Measurements from ENCODE around the gene MELTF. TPM values are rescaled to one million over a fixed set of nuclear protein-coding genes. Genes with fewer than 3 reads are reported as not detected.
A peak's percentile ranks its signal among the peaks of the same experiment; 100 is the strongest.

The MELTF gene
- total and polyA plus RNA-seq, 9 of the 15 experiments (the other 6 are each of a cell fraction or from before 2014, with no cell fraction given), result 0.35 to 10.5 (median 4.5) TPM

GRCh38 chr3:197026481-197026866 is 3.1 kb downstream of the MELTF start (continued):
- no peak for TF ChIP-seq POLR2H (tag; IDR thresholded peaks at IDR 0.05; ENCODE audit: low read depth)
- TF ChIP-seq, protein P1, sequence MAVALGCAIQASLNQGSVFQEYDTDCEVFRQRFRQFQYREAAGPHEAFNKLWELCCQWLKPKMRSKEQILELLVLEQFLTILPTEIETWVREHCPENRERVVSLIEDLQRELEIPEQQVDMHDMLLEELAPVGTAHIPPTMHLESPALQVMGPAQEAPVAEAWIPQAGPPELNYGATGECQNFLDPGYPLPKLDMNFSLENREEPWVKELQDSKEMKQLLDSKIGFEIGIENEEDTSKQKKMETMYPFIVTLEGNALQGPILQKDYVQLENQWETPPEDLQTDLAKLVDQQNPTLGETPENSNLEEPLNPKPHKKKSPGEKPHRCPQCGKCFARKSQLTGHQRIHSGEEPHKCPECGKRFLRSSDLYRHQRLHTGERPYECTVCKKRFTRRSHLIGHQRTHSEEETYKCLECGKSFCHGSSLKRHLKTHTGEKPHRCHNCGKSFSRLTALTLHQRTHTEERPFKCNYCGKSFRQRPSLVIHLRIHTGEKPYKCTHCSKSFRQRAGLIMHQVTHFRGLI (CRISPR knock-in tag; IDR thresholded peaks at IDR 0.05), result no peak
- TF ChIP-seq NEUROD1 (IDR thresholded peaks at IDR 0.05; ENCODE audit: borderline replicate concordance, low read depth, low read length, partially characterized antibody), result no peak
- TF ChIP-seq NFYB (IDR thresholded peaks at IDR 0.05; ENCODE audit: extremely low read depth, insufficient read length), result no peak
- TF ChIP-seq DIDO1 (tag; IDR thresholded peaks at IDR 0.05; ENCODE audit: low read depth), result no peak

DNA sequence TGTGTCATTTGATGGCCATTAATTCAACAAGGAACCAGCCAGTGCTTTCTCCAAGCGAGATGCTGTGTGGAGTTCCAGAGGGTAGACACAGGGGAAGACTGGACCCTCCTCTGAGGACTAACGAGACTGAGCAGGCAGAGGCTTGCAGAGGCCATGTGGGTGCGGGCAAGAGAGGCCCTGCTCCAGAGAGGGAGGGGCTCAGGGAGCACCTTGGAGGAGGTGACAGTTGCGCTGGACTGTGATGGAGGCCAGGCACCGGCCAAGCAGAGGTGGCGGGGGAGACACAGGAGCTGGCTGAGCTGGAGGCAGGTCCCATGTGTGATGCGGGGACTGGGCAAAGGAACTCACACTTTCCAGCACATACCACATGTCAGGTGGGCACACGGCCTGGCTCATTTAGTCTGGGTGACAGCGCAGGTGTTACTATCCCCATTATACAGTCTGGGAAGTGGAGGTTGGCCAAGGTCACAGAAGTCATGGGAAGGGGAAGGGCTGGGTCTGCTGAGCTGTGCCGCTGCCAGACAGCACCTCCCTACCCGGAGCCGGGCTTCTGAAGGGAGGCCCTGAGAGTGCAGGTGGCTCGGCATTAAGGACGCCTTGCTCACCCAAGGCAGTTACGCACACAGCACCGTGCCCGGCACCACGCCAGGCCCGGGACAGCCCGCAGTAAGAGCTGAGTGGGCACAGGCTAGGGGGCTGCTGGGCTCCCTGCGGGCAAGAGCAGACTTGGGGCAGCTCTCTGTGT is 3.7 kb downstream of the MELTF start:
- TF ChIP-seq ESRRA (IDR thresholded peaks at IDR 0.05; ENCODE audit: borderline replicate concordance, low read depth), result peak; percentile 98
- TF ChIP-seq NR2F6 (CRISPR knock-in tag; IDR thresholded peaks at IDR 0.05), result no peak
- DNase-seq (ENCODE audit: extremely low read depth in 1 of 4, low spot score in 3 of 4) (no peak), FAIRE-seq (no peak), ATAC-seq (no peak)
- 90% methylated on average over 18 of the region's 21 CpGs for WGBS (ENCODE audit: insufficient coverage, low coverage, missing lambda C conversion rate)
- Histone ChIP-seq H3K9me1 (ENCODE audit: control insufficient read depth, insufficient read depth, low read length) (peaks cover 3% of the 10 kb centered on the region), H3K79me2 (ENCODE audit: control insufficient read depth, insufficient read depth, low read length) (peaks cover 4% of the 10 kb centered on the region; the same call in 2 of the 3 replicates), H3K27me3 (ENCODE audit: control insufficient read depth in 2 of 2, insufficient read depth in 2 of 2, low read length in 2 of 2) (0 out of 5 replicates have a peak, but pooled peaks cover 0 to 3% of the 10 kb centered on the region in 2 experiments), H3K4me1 (replicated peaks in 1 of 2; ENCODE audit: control insufficient read depth in 2 of 2, insufficient read depth in 2 of 2, low read length in 2 of 2) (peaks cover 23 to 78% of the 10 kb centered on the region in 2 experiments), H3K4me2 (ENCODE audit: insufficient read depth, low read length) (no peak overlapping the region), H3K27ac (ENCODE audit: extremely low read depth, low read depth, low read length) (no peak overlapping the region), H3K9ac (ENCODE audit: insufficient read depth in 1 of 2, low read depth in 2 of 2, low read length in 2 of 2) (no peak overlapping the region), H3K36me3 (ENCODE audit: control insufficient read depth, insufficient read depth, low read length) (peaks cover 5% of the 10 kb centered on the region; the same call in 1 of the 3 replicates), H3K4me3 (no peak overlapping the region), H2AFZ (ENCODE audit: low read depth, low read length) (no peak overlapping the region), H3K9me3 (replicated peaks; ENCODE audit: control insufficient read depth, insufficient read depth, low read depth, low read length) (no peaks in the 10 kb centered on the region), H4K20me1 (replicated peaks; ENCODE audit: control insufficient read depth, insufficient read depth, low read length) (peaks cover 6% of the 10 kb centered on the region; the same call in 1 of the 2 replicates)
- ChIA-PET CTCF (ENCODE audit: low intra/inter-chr PET ratio) (no interaction called here), POLR2A (interaction anchor here (1.7 kb wide), 1 partner anchor 11 kb away, joined by 3 read pairs; no protein-coding TSS in a partner anchor)
- intact Hi-C loops (cut with micrococcal nuclease), result no loop called here
- in situ Hi-C loops (cut with MboI), result no loop called here
- no TSS peak for BruUV-seq (replicated peaks)

Measured in K562 (cell line).